Endothelial cell of umbilical vein (primary cell): ENCODE results near the gene SLC9A3. TPM values are rescaled to one million over a fixed set of nuclear protein-coding genes. Genes with fewer than 3 reads are reported as not detected.

Experiments
- BruUV-seq: library from RNA; stranded (reverse); fragments of 400-500 nt; replicated peaks from 2 replicates; lab custom pipeline; 2021; lab: Mats Ljungman, UMichigan
- CTCF ChIA-PET: fragments of 300-600, 350-600 bp; sonication (Branson Sonifier 250); formaldehyde crosslinking; loops from one replicate; lab custom pipeline; 2021; ENCODE audit warnings: antibody characterized with exemption, inconsistent platforms; lab: Charles Lee
- POLR2A ChIA-PET: fragments of 300-600, 350-600 bp; sonication (Branson Sonifier 250); formaldehyde crosslinking; loops from one replicate; lab custom pipeline; 2021; ENCODE audit warnings: antibody characterized with exemption, inconsistent platforms; lab: Charles Lee
- DNase-seq: peaks from one replicate; pipeline ENCODE4 v3.0.0-alpha.2; 2011; ENCODE audit warnings: low read depth, low spot score
- FAIRE-seq: peaks from 2 replicates; lab custom pipeline; 2011; peaks lifted over from hg19 to GRCh38; lab: Jason Lieb, UNC
- H2AFZ ChIP-seq: 2 replicates; pipeline ENCODE4 v1.6.0; 2012; ENCODE audit warnings: low read depth, low read length, control low read depth, inconsistent platforms
- H3K27ac ChIP-seq: 2 replicates; pipeline ENCODE4 v1.5.1; 2011; ENCODE audit warnings: low read depth, mild to moderate bottlenecking, control low read depth, low read length, moderate library complexity; ENCODE audit not compliant: insufficient read depth
- H3K27me3 ChIP-seq, 2 experiments: 2 replicates each; pipeline versions ENCODE4 v1.6.0 to v1.6.1; 2011; ENCODE audit warnings: low read length in 2 of 2, mixed read lengths in 1 of 2; ENCODE audit not compliant: control insufficient read depth in 2 of 2, insufficient read depth in 2 of 2
- H3K36me3 ChIP-seq, 2 experiments: 2 replicates in 1 of 2; 3 replicates in 1 of 2; pipeline ENCODE4 v1.5.1; 2011; ENCODE audit warnings: low read length in 2 of 2, mild to moderate bottlenecking in 1 of 2, moderate library complexity in 1 of 2; ENCODE audit not compliant: control insufficient read depth in 2 of 2, insufficient read depth in 2 of 2; ENCODE audit errors: extremely low read depth in 1 of 2
- H3K4me1 ChIP-seq: 3 replicates; pipeline ENCODE4 v1.5.1; 2011; ENCODE audit warnings: mild to moderate bottlenecking, low read length; ENCODE audit not compliant: control insufficient read depth, insufficient read depth; ENCODE audit errors: extremely low read depth
- H3K4me2 ChIP-seq: 2 replicates; pipeline ENCODE4 v1.6.1; 2011; ENCODE audit warnings: low read length, control low read depth, mixed read lengths; ENCODE audit not compliant: insufficient read depth
- H3K4me3 ChIP-seq, 3 experiments: fragments of 200-600 bp in 1 of 3; sonication (generic), shearing (Covaris generic) in 1 of 3; replicated peaks in 1 of 3; 2 replicates each; pipeline ENCODE4 v1.5.1; 2011 to 2016; ENCODE audit warnings: control low read depth in 3 of 3, low read length in 3 of 3, mild to moderate bottlenecking in 2 of 3, inconsistent platforms in 1 of 3, low read depth in 1 of 3, moderate library complexity in 1 of 3; ENCODE audit not compliant: insufficient read depth in 1 of 3
- H3K79me2 ChIP-seq: 2 replicates; pipeline ENCODE4 v1.6.0; 2012; ENCODE audit warnings: low read length, inconsistent platforms; ENCODE audit not compliant: control insufficient read depth, insufficient read depth
- H3K9ac ChIP-seq: replicated peaks from 2 replicates; pipeline ENCODE3; 2011; ENCODE audit warnings: low read length, control low read depth; ENCODE audit not compliant: insufficient read depth; ENCODE audit errors: extremely low read depth
- H3K9me1 ChIP-seq: replicated peaks from 3 replicates; pipeline ENCODE4 v1.6.0; 2011; ENCODE audit warnings: mild to moderate bottlenecking, low read length; ENCODE audit not compliant: control insufficient read depth, insufficient read depth; ENCODE audit errors: extremely low read depth
- H3K9me3 ChIP-seq: replicated peaks from 2 replicates; pipeline ENCODE4 v1.5.1; 2012; ENCODE audit warnings: low read length, inconsistent platforms; ENCODE audit not compliant: control insufficient read depth, insufficient read depth
- H4K20me1 ChIP-seq: replicated peaks from 2 replicates; pipeline ENCODE3; 2011; ENCODE audit warnings: mild to moderate bottlenecking, low read length; ENCODE audit not compliant: control insufficient read depth, insufficient read depth; ENCODE audit errors: extremely low read depth
- EZH2 ChIP-seq: IDR thresholded peaks from 2 replicates; pipeline ENCODE4 v1.6.1; 2012; ENCODE audit warnings: borderline replicate concordance, low read depth, mild to moderate bottlenecking, moderate library complexity, low read length, inconsistent platforms; ENCODE audit not compliant: severe bottlenecking
- FOS ChIP-seq: IDR thresholded peaks from 2 replicates; pipeline ENCODE4 v1.6.1; 2011; ENCODE audit warnings: mild to moderate bottlenecking, low read length, moderate library complexity, borderline replicate concordance; ENCODE audit not compliant: insufficient read depth
- GATA2 ChIP-seq: IDR thresholded peaks from 2 replicates; pipeline ENCODE4 v1.7.0; 2011; ENCODE audit warnings: low read depth, mild to moderate bottlenecking, moderate library complexity, mixed read lengths, low read length; ENCODE audit not compliant: insufficient read length, insufficient read depth
- JUN ChIP-seq: IDR thresholded peaks from 2 replicates; pipeline ENCODE4 v1.6.1; 2011; ENCODE audit warnings: borderline replicate concordance, low read depth; ENCODE audit not compliant: insufficient read length, insufficient read depth
- MYC ChIP-seq: IDR thresholded peaks from one replicate; pipeline ENCODE4 v1.6.1; 2011; ENCODE audit warnings: mild to moderate bottlenecking, low read depth, low read length
- POLR2A ChIP-seq: IDR thresholded peaks from 2 replicates; pipeline ENCODE4 v1.6.1; 2012; ENCODE audit warnings: low read depth, mild to moderate bottlenecking, control low read depth, low read length
- POLR2AphosphoS5 ChIP-seq: IDR thresholded peaks from 2 replicates; pipeline ENCODE4 v1.6.1; 2012; ENCODE audit warnings: low read depth, mild to moderate bottlenecking, control low read depth, low read length, moderate library complexity; ENCODE audit not compliant: insufficient read depth
- dilution Hi-C: fragments of 300-500 bp; cut with MboI; formaldehyde crosslinking; loops from one replicate; pipeline ENCODE4 v1.15.0; 2019; ENCODE audit warnings: low sequenced_read_pairs; ENCODE audit not compliant: extremely low pct_ligation_motif_present
- intact Hi-C: fragments of 100-400 bp; cut with micrococcal nuclease; formaldehyde crosslinking; loops from one replicate; pipeline ENCODE4 v1.10.0; 2022
- polyA plus RNA-seq, 4 experiments: library from polyadenylated mRNA; depleted of rRNA in 3 of 4; stranded (reverse) in 3 of 4; unstranded in 1 of 4; fragments of >200 nt; gene quantifications; 2 replicates each; pipeline versions ENCODE4 v1.2.1 to v1.2.3, GENCODE V29; 2011 to 2012; ENCODE audit warnings: missing spikeins in 1 of 4
- total RNA-seq: library from RNA; stranded (reverse); gene quantifications from 2 replicates; pipeline ENCODE4 v1.2.3, GENCODE V29; 2021
- TF ChIP-seq, protein P1 (sequence below): IDR thresholded peaks from 2 replicates; pipeline ENCODE4 v1.6.1; 2011; ENCODE audit not compliant: insufficient read depth, insufficient read length
- TF ChIP-seq, protein P2 (sequence below), 2 donors: IDR thresholded peaks; 1 replicate in 1 of 2; 2 replicates in 1 of 2; pipeline ENCODE4 v1.5.1; 2011; ENCODE audit warnings: low read length in 2 of 2, mild to moderate bottlenecking in 2 of 2, moderate library complexity in 2 of 2, control low read depth in 1 of 2, inconsistent platforms in 1 of 2, low read depth in 1 of 2; ENCODE audit not compliant: insufficient read depth in 1 of 2; ENCODE audit errors: extremely low read depth in 1 of 2

The SLC9A3 gene
- total and polyA plus RNA-seq, 2 donors (not counting 3 experiments of a cell fraction or from before 2014, with no cell fraction given), result 0.79 to 0.82 TPM

DNA sequence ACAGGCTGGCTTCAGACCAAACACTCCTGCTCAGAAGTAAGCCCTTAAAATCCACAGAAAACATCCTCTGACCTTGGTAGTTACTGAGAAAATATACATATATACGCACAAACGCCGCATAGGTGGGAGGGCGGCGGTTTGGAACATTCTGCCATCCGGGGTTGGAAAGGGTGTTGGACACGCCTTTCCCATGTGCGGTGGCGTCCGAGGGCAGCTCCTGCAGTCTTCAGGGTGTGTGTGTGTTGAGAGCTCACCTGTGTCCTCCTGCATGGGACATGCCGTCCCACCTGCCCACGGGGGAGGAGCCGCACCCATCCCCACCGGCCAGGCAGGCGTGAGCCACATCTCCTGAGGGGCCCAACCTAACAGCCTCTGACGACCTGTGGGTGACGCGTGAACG is 28.2 kb downstream of the SLC9A3 start:
- no peaks in the 10 kb centered on the region for H3K4me1 ChIP-seq
- H3K27me3 ChIP-seq, result no peaks in the 10 kb centered on the region
- ChIA-PET POLR2A (no interaction called here), CTCF (no interaction called here)
- intact Hi-C loops, result no loop called here
- no peaks in the 10 kb centered on the region for H3K79me2 ChIP-seq
- BruUV-seq, result no TSS peak
- H3K27ac ChIP-seq, result no peak overlapping the region
- no peak for TF ChIP-seq POLR2AphosphoS5
- TF ChIP-seq, protein P1, sequence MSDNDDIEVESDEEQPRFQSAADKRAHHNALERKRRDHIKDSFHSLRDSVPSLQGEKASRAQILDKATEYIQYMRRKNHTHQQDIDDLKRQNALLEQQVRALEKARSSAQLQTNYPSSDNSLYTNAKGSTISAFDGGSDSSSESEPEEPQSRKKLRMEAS, result no peak
- TF ChIP-seq EZH2, result no peak
- TF ChIP-seq JUN, result no peak
- TF ChIP-seq POLR2A, result no peak
- TF ChIP-seq FOS, result no peak
- TF ChIP-seq, protein P2, sequence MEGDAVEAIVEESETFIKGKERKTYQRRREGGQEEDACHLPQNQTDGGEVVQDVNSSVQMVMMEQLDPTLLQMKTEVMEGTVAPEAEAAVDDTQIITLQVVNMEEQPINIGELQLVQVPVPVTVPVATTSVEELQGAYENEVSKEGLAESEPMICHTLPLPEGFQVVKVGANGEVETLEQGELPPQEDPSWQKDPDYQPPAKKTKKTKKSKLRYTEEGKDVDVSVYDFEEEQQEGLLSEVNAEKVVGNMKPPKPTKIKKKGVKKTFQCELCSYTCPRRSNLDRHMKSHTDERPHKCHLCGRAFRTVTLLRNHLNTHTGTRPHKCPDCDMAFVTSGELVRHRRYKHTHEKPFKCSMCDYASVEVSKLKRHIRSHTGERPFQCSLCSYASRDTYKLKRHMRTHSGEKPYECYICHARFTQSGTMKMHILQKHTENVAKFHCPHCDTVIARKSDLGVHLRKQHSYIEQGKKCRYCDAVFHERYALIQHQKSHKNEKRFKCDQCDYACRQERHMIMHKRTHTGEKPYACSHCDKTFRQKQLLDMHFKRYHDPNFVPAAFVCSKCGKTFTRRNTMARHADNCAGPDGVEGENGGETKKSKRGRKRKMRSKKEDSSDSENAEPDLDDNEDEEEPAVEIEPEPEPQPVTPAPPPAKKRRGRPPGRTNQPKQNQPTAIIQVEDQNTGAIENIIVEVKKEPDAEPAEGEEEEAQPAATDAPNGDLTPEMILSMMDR (IDR thresholded peaks at IDR 0.05; ENCODE audit: extremely low read depth in 1 of 2, insufficient read depth in 1 of 2, low read depth in 1 of 2, low read length in 2 of 2), result no peak
- TF ChIP-seq GATA2, result no peak
- TF ChIP-seq MYC, result no peak
- dilution Hi-C loops, result no loop called here
- H4K20me1 ChIP-seq, result no peaks in the 10 kb centered on the region
- H3K36me3 ChIP-seq, result no peaks in the 10 kb centered on the region
- no peak overlapping the region for H3K4me2 ChIP-seq
- no peak overlapping the region for H3K9ac ChIP-seq
- FAIRE-seq (no peak), DNase-seq (no peak)
- H3K9me1 ChIP-seq, result no peaks in the 10 kb centered on the region
- H3K4me3 ChIP-seq, result no peak overlapping the region
- no peaks in the 10 kb centered on the region for H3K9me3 ChIP-seq
- no peak overlapping the region for H2AFZ ChIP-seq
